Caco-2 (cell line): ENCODE results near the gene SH2D2A. TPM values are rescaled to one million over a fixed set of nuclear protein-coding genes. Genes with fewer than 3 reads are reported as not detected.

Experiments used
- BruUV-seq: library from RNA; stranded (reverse); fragments of 400-500 nt; replicated peaks from 2 replicates; lab custom pipeline; 2021; lab: Mats Ljungman, UMichigan
- CTCF ChIA-PET: fragments of 300-600 bp; sonication (Branson Sonifier 250); formaldehyde crosslinking; loops from one replicate; lab custom pipeline; 2022; ENCODE audit warnings: antibody characterized with exemption; lab: Charles Lee
- POLR2A ChIA-PET: fragments of 300-600 bp; sonication (Branson Sonifier 250); formaldehyde crosslinking; loops from one replicate; lab custom pipeline; 2022; ENCODE audit warnings: antibody characterized with exemption; lab: Charles Lee
- DNase-seq, 2 experiments: peaks; one replicate each; pipeline versions ENCODE4 v3.0.0 to v3.0.0-alpha.2; 2020 to 2022
- H3K27me3 ChIP-seq: replicated peaks from 2 replicates; pipeline ENCODE4 v1.6.0; 2011; ENCODE audit warnings: low read length; ENCODE audit not compliant: control insufficient read depth, insufficient read depth
- H3K36me3 ChIP-seq: 2 replicates; pipeline ENCODE4 v1.5.1; 2011; ENCODE audit warnings: low read length; ENCODE audit not compliant: control insufficient read depth, insufficient read depth
- H3K4me1 ChIP-seq: fragments of 250-450 bp; sonication (Bioruptor Pico); 2 replicates; pipeline ENCODE4 v1.5.1; 2020; ENCODE audit warnings: mild to moderate bottlenecking
- H3K4me3 ChIP-seq: 2 replicates; pipeline ENCODE4 v1.5.1; 2011; ENCODE audit warnings: low read depth, mild to moderate bottlenecking, control low read depth, low read length
- H3K9me3 ChIP-seq: fragments of 250-450 bp; sonication (Bioruptor Pico); 2 replicates; pipeline ENCODE4 v1.5.1; 2020; ENCODE audit warnings: mild to moderate bottlenecking, moderate library complexity
- H3K27ac Mint-ChIP-seq: one replicate; pipeline ENCODE4 v1.8.0; 2022; ENCODE audit warnings: mixed read lengths; ENCODE audit not compliant: unreplicated experiment
- H3K27me3 Mint-ChIP-seq: one replicate; pipeline ENCODE4 v1.8.0; 2022; ENCODE audit warnings: mixed read lengths; ENCODE audit not compliant: insufficient read depth, unreplicated experiment
- H3K36me3 Mint-ChIP-seq: one replicate; pipeline ENCODE4 v1.8.0; 2022; ENCODE audit warnings: mild to moderate bottlenecking, mixed read lengths; ENCODE audit not compliant: insufficient read depth, unreplicated experiment
- H3K4me1 Mint-ChIP-seq: one replicate; pipeline ENCODE4 v1.8.0; 2022; ENCODE audit warnings: low read depth, mixed read lengths; ENCODE audit not compliant: unreplicated experiment
- H3K4me3 Mint-ChIP-seq: one replicate; pipeline ENCODE4 v1.8.0; 2022; ENCODE audit warnings: mild to moderate bottlenecking, moderate library complexity, mixed read lengths; ENCODE audit not compliant: unreplicated experiment
- H3K9me3 Mint-ChIP-seq: one replicate; pipeline ENCODE4 v1.8.0; 2022; ENCODE audit warnings: mixed read lengths; ENCODE audit not compliant: unreplicated experiment
- intact Hi-C: fragments of 100-400 bp; cut with micrococcal nuclease; formaldehyde crosslinking; loops from one replicate; pipeline ENCODE4 v1.10.0; 2022; ENCODE audit not compliant: unreplicated experiment
- total RNA-seq: library from RNA; stranded (reverse); gene quantifications from 2 replicates; pipeline ENCODE4 v1.2.3, GENCODE V29; 2022
- TF ChIP-seq, protein P1 (sequence below), 2 experiments: fragments of 200-600 bp in 1 of 2; IDR thresholded peaks; 1 replicate in 1 of 2; 2 replicates in 1 of 2; pipeline versions ENCODE4 v1.5.1 to v1.8.0; 2011 to 2022; ENCODE audit warnings: antibody characterized with exemption in 1 of 2, control low read depth in 1 of 2, inconsistent platforms in 1 of 2, low read depth in 1 of 2, low read length in 1 of 2, mild to moderate bottlenecking in 1 of 2, moderate library complexity in 1 of 2; ENCODE audit not compliant: insufficient read depth in 1 of 2, severe bottlenecking in 1 of 2, unreplicated experiment in 1 of 2

The SH2D2A gene
- total RNA-seq, 1 experiment from 2014 or later: 5.5 TPM

DNA sequence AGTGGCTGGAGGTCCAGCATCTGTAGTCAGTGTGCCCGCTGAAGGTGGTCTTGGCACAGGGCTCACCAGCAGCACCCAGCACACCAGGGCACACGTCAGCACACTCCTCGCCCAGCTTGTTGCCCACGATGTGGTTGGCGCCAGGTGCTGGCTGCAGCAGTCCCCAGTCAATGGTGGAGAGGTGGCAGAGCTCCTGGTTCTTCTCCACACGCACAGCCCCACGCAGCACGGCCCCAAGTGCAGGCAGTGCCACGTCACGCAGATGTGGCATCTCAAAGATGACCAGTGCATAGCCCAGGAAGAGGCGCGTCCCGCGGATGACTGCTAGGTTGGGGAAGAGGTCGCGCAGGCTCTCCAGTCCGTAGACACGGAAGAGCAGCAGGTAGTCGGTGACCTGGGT, 37.1 kb upstream of the SH2D2A start:
- TF ChIP-seq, protein P1, sequence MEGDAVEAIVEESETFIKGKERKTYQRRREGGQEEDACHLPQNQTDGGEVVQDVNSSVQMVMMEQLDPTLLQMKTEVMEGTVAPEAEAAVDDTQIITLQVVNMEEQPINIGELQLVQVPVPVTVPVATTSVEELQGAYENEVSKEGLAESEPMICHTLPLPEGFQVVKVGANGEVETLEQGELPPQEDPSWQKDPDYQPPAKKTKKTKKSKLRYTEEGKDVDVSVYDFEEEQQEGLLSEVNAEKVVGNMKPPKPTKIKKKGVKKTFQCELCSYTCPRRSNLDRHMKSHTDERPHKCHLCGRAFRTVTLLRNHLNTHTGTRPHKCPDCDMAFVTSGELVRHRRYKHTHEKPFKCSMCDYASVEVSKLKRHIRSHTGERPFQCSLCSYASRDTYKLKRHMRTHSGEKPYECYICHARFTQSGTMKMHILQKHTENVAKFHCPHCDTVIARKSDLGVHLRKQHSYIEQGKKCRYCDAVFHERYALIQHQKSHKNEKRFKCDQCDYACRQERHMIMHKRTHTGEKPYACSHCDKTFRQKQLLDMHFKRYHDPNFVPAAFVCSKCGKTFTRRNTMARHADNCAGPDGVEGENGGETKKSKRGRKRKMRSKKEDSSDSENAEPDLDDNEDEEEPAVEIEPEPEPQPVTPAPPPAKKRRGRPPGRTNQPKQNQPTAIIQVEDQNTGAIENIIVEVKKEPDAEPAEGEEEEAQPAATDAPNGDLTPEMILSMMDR (IDR thresholded peaks at IDR 0.05; ENCODE audit: insufficient read depth in 1 of 2, low read depth in 1 of 2, low read length in 1 of 2, severe bottlenecking in 1 of 2, unreplicated experiment in 1 of 2): no peak
- POLR2A ChIA-PET: no interaction called here
- no peak overlapping the region for H3K27ac Mint-ChIP-seq
- H3K4me3 ChIP-seq: no peak overlapping the region
- H3K36me3 ChIP-seq: no peaks in the 10 kb centered on the region
- no peaks in the 10 kb centered on the region for H3K4me1 ChIP-seq
- DNase-seq: no peak
- H3K36me3 Mint-ChIP-seq: no peaks in the 10 kb centered on the region
- no peaks in the 10 kb centered on the region for H3K9me3 ChIP-seq
- H3K4me1 Mint-ChIP-seq: peaks cover 5% of the 10 kb centered on the region
- CTCF ChIA-PET: no interaction called here
- peaks cover 3% of the 10 kb centered on the region for H3K27me3 ChIP-seq
- peaks cover 5% of the 10 kb centered on the region for H3K27me3 Mint-ChIP-seq
- intact Hi-C loops: no loop called here
- BruUV-seq: no TSS peak
- no peak overlapping the region for H3K4me3 Mint-ChIP-seq
- H3K9me3 Mint-ChIP-seq: no peaks in the 10 kb centered on the region

DNA sequence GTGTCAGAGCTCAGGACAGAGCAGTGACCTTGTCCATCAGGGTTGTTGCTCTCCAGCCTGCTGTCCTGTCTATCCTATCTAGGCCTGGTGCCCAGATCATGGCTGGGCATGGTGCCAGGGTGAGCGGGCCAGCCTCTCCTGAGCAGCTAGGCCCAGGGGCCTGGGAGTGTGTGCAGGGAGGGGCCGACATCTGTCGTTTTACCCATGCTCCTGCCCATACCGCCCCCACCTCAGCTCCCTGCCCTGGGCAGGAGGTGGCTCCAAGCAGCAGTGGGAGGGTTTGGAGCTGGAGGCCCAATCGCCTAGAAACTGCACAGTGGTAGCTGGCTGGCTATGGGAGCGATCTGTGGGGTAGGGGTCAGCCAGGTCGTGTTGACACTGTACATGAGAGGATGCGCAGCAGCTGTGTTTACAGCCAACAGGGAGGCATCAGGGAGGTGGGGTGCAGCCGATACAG, 35.8 kb upstream of the SH2D2A start:
- H3K4me1 ChIP-seq: no peaks in the 10 kb centered on the region
- Mint-ChIP-seq H3K4me1 (no peaks in the 10 kb centered on the region), H3K9me3 (no peaks in the 10 kb centered on the region), H3K27me3 (no peaks in the 10 kb centered on the region), H3K27ac (no peak overlapping the region), H3K36me3 (no peaks in the 10 kb centered on the region), H3K4me3 (no peak overlapping the region)
- TF ChIP-seq, protein P1 (IDR thresholded peaks at IDR 0.05; ENCODE audit: insufficient read depth in 1 of 2, low read depth in 1 of 2, low read length in 1 of 2, severe bottlenecking in 1 of 2, unreplicated experiment in 1 of 2): no peak
- ChIA-PET CTCF (interaction anchor here (0.5 to 1.4 kb wide), 3 partner anchors 14 to 126 kb away, joined by 3 to 5 read pairs (median 4); no protein-coding TSS in a partner anchor), POLR2A (no interaction called here)
- H3K36me3 ChIP-seq: no peaks in the 10 kb centered on the region
- H3K27me3 ChIP-seq: no peaks in the 10 kb centered on the region
- H3K9me3 ChIP-seq: no peaks in the 10 kb centered on the region
- BruUV-seq: no TSS peak
- no peak overlapping the region for H3K4me3 ChIP-seq
- DNase-seq: no peak
- intact Hi-C loops: no loop called here

DNA sequence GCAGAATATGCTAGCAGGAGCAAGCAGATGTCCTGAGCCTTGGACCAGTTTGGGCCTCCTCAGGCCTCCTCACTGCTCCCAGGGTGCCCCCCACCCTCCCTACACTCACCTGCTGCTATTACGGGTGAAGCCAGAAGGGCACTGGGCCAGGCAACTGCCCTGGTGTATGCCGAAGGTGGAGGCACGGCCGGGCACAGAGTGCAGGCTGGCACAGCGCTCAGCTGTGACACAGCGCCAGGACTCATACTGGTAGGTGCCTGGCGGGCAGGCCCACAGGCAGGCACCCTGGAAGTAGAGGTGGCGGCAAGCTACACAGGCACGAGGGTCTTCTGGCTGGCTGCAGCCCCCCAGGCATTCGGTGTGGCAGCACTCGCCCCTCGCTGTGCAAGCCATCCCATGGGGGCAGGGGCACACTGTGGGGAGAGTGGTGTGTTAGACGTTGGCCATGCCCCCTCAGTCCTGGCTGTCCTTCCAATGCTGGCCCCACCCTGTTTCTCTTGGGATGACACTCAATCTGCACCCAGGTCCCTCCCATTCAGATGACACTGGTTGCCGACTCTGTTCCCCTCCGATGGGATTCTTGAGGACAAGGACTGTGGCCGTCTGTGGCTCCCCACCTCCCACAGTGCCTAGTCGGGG, 35.2 kb upstream of the SH2D2A start:
- H3K27me3 Mint-ChIP-seq: no peaks in the 10 kb centered on the region
- no peaks in the 10 kb centered on the region for H3K9me3 Mint-ChIP-seq
- ChIA-PET CTCF (interaction anchor here (0.5 to 1.4 kb wide), 3 partner anchors 13 to 126 kb away, joined by 3 to 5 read pairs (median 4); no protein-coding TSS in a partner anchor), POLR2A (no interaction called here)
- no peaks in the 10 kb centered on the region for H3K27me3 ChIP-seq
- no TSS peak for BruUV-seq
- TF ChIP-seq, protein P1 (IDR thresholded peaks at IDR 0.05; ENCODE audit: insufficient read depth in 1 of 2, low read depth in 1 of 2, low read length in 1 of 2, severe bottlenecking in 1 of 2, unreplicated experiment in 1 of 2): no peak
- no peak overlapping the region for H3K4me3 ChIP-seq
- no peaks in the 10 kb centered on the region for H3K36me3 Mint-ChIP-seq
- no peak overlapping the region for H3K4me3 Mint-ChIP-seq
- no peaks in the 10 kb centered on the region for H3K9me3 ChIP-seq
- no peak overlapping the region for H3K27ac Mint-ChIP-seq
- H3K4me1 ChIP-seq: no peaks in the 10 kb centered on the region
- H3K36me3 ChIP-seq: no peaks in the 10 kb centered on the region
- no peaks in the 10 kb centered on the region for H3K4me1 Mint-ChIP-seq
- intact Hi-C loops: no loop called here
- no peak for DNase-seq
